H1 (cell line): Measurements from ENCODE around the gene AADAC. TPM values are rescaled to one million over a fixed set of nuclear protein-coding genes. Genes with fewer than 3 reads are reported as not detected.

Experiments used
- CTCF ChIA-PET: fragments of 300-600 bp; sonication (Branson Sonifier 250); formaldehyde crosslinking; loops from one replicate; lab custom pipeline; 2021; ENCODE audit not compliant: partially characterized antibody; lab: Charles Lee
- POLR2A ChIA-PET: fragments of 300-600 bp; sonication (Branson Sonifier 250); formaldehyde crosslinking; loops from one replicate; lab custom pipeline; 2021; ENCODE audit warnings: inconsistent platforms; ENCODE audit not compliant: partially characterized antibody; lab: Charles Lee
- DNase-seq, 2 experiments: peaks; one replicate each; pipeline versions ENCODE4 v3.0.0 to v3.0.0-alpha.2; 2010 to 2022; ENCODE audit warnings: low spot score in 2 of 2, low read depth in 1 of 2, mixed read lengths in 1 of 2
- FAIRE-seq: peaks from 2 replicates; lab custom pipeline; 2011; peaks lifted over from hg19 to GRCh38; lab: Jason Lieb, UNC
- H2AFZ ChIP-seq: 2 replicates; pipeline ENCODE4 v1.8.1; 2012; ENCODE audit warnings: low read length, inconsistent platforms
- H2AK5ac ChIP-seq: 2 replicates; pipeline ENCODE4 v1.6.1; 2013; ENCODE audit warnings: low read depth, low read length
- H2BK120ac ChIP-seq: replicated peaks from 2 replicates; pipeline ENCODE3; 2013; ENCODE audit warnings: low read depth, low read length, inconsistent platforms
- H2BK12ac ChIP-seq: 2 replicates; pipeline ENCODE4 v1.6.1; 2013; ENCODE audit warnings: low read depth, low read length
- H2BK15ac ChIP-seq: 2 replicates; pipeline ENCODE4 v1.6.1; 2013; ENCODE audit warnings: low read length
- H2BK20ac ChIP-seq: 2 replicates; pipeline ENCODE4 v1.6.1; 2013; ENCODE audit warnings: low read length
- H2BK5ac ChIP-seq: 2 replicates; pipeline ENCODE4 v1.6.1; 2013; ENCODE audit warnings: low read depth, low read length
- H3K14ac ChIP-seq: 2 replicates; pipeline ENCODE4 v1.6.1; 2013; ENCODE audit warnings: inconsistent platforms; ENCODE audit not compliant: insufficient read length
- H3K18ac ChIP-seq: 2 replicates; pipeline ENCODE4 v1.6.1; 2013; ENCODE audit warnings: low read length; ENCODE audit errors: extremely low read depth
- H3K23ac ChIP-seq: 2 replicates; pipeline ENCODE4 v1.6.1; 2013; ENCODE audit warnings: inconsistent platforms; ENCODE audit not compliant: insufficient read length
- H3K23me2 ChIP-seq: 2 replicates; pipeline ENCODE4 v1.6.1; 2013; ENCODE audit warnings: low read depth, low read length
- H3K27ac ChIP-seq: 2 replicates; pipeline ENCODE4 v1.6.1; 2011; ENCODE audit warnings: low read depth, low read length, inconsistent platforms
- H3K27me3 ChIP-seq, 4 experiments: replicated peaks in 1 of 4; 1 replicate in 1 of 4; 2 replicates in 3 of 4; pipeline versions ENCODE4 v1.6.1 to v1.8.1; 2011 to 2013; ENCODE audit warnings: low read length in 3 of 4, mild to moderate bottlenecking in 3 of 4, inconsistent platforms in 2 of 4, mixed read lengths in 2 of 4, moderate library complexity in 1 of 4; ENCODE audit not compliant: control insufficient read depth in 3 of 4, insufficient read depth in 3 of 4; ENCODE audit errors: extremely low read depth in 1 of 4
- H3K36me3 ChIP-seq, 4 experiments: 2 replicates each; pipeline versions ENCODE4 v1.6.1 to v1.8.1; 2011 to 2013; ENCODE audit warnings: mild to moderate bottlenecking in 4 of 4, low read length in 3 of 4, moderate library complexity in 2 of 4, control low read depth in 1 of 4, inconsistent platforms in 1 of 4; ENCODE audit not compliant: insufficient read depth in 4 of 4, control insufficient read depth in 2 of 4
- H3K4ac ChIP-seq: replicated peaks from 2 replicates; pipeline ENCODE3; 2013; ENCODE audit warnings: low read length, low read depth, mixed read lengths, inconsistent platforms; ENCODE audit not compliant: insufficient read length
- H3K4me1 ChIP-seq, 4 experiments: replicated peaks in 1 of 4; 1 replicate in 1 of 4; 2 replicates in 3 of 4; pipeline versions ENCODE4 v1.6.1 to v1.8.1; 2011 to 2013; ENCODE audit warnings: low read length in 3 of 4, inconsistent platforms in 2 of 4, mixed read lengths in 1 of 4; ENCODE audit not compliant: insufficient read depth in 4 of 4, control insufficient read depth in 3 of 4
- H3K4me2 ChIP-seq, 2 experiments: 2 replicates each; pipeline versions ENCODE4 v1.6.1 to v1.8.1; 2011 to 2013; ENCODE audit warnings: low read depth in 2 of 2, low read length in 2 of 2, control low read depth in 1 of 2, inconsistent platforms in 1 of 2, mild to moderate bottlenecking in 1 of 2; ENCODE audit not compliant: insufficient read depth in 1 of 2
- H3K4me3 ChIP-seq, 4 experiments: fragments of 200-600, 300-600 bp in 1 of 4; sonication (generic), shearing (Covaris generic), sonication (Bioruptor Twin) in 1 of 4; 2 replicates each; pipeline versions ENCODE4 v1.5.1 to v1.8.1; 2011 to 2016; ENCODE audit warnings: low read length in 4 of 4, low read depth in 3 of 4, control low read depth in 2 of 4, inconsistent platforms in 2 of 4, mild to moderate bottlenecking in 2 of 4, mixed read lengths in 1 of 4, moderate library complexity in 1 of 4; ENCODE audit not compliant: insufficient read depth in 2 of 4; ENCODE audit errors: extremely low read depth in 1 of 4
- H3K56ac ChIP-seq: replicated peaks from 2 replicates; pipeline ENCODE3; 2013; ENCODE audit warnings: low read depth, mild to moderate bottlenecking, mixed read lengths, low read length, inconsistent platforms; ENCODE audit not compliant: insufficient read length
- H3K79me1 ChIP-seq: 2 replicates; pipeline ENCODE4 v1.6.1; 2013; ENCODE audit warnings: low read depth, low read length, control low read depth
- H3K79me2 ChIP-seq, 2 experiments: 2 replicates each; pipeline versions ENCODE4 v1.6.1 to v1.8.1; 2012 to 2013; ENCODE audit warnings: low read length in 2 of 2, mild to moderate bottlenecking in 2 of 2, inconsistent platforms in 1 of 2; ENCODE audit not compliant: insufficient read depth in 2 of 2, control insufficient read depth in 1 of 2
- H3K9ac ChIP-seq, 4 experiments: replicated peaks in 1 of 4; 1 replicate in 1 of 4; 2 replicates in 3 of 4; pipeline versions ENCODE4 v1.6.1 to v1.8.1; 2011 to 2013; ENCODE audit warnings: low read depth in 3 of 4, low read length in 3 of 4, control low read depth in 2 of 4, mild to moderate bottlenecking in 2 of 4, moderate library complexity in 2 of 4, inconsistent platforms in 1 of 4; ENCODE audit errors: extremely low read depth in 1 of 4
- H3K9me3 ChIP-seq, 2 experiments: 2 replicates each; pipeline versions ENCODE4 v1.6.1 to v1.8.1; 2012 to 2013; ENCODE audit warnings: mild to moderate bottlenecking in 2 of 2, moderate library complexity in 2 of 2, control low read depth in 1 of 2, inconsistent platforms in 1 of 2, low read depth in 1 of 2, low read length in 1 of 2, mixed read lengths in 1 of 2; ENCODE audit not compliant: insufficient read depth in 2 of 2
- H4K20me1 ChIP-seq, 2 experiments: replicated peaks in 1 of 2; 2 replicates each; pipeline versions ENCODE3 to v1.8.1; 2011 to 2013; ENCODE audit warnings: inconsistent platforms in 2 of 2, low read length in 2 of 2, mild to moderate bottlenecking in 1 of 2; ENCODE audit not compliant: insufficient read depth in 2 of 2, control insufficient read depth in 1 of 2
- H4K5ac ChIP-seq: 2 replicates; pipeline ENCODE4 v1.6.1; 2013; ENCODE audit warnings: low read length, low read depth, mixed read lengths, inconsistent platforms; ENCODE audit not compliant: insufficient read length
- H4K8ac ChIP-seq: 2 replicates; pipeline ENCODE4 v1.8.0; 2013; ENCODE audit warnings: mild to moderate bottlenecking, moderate library complexity, low read length, inconsistent platforms; ENCODE audit not compliant: insufficient read depth; ENCODE audit errors: extremely low read depth
- H4K91ac ChIP-seq: replicated peaks from 2 replicates; pipeline ENCODE3; 2013; ENCODE audit warnings: low read length, mixed read lengths, inconsistent platforms; ENCODE audit not compliant: insufficient read length
- ASH2L ChIP-seq: fragments of 200-600, 300-600 bp; sonication (generic); IDR thresholded peaks from one replicate; pipeline ENCODE4 v1.7.1; 2017; ENCODE audit warnings: low read length
- CREB1 ChIP-seq: IDR thresholded peaks from 2 replicates; pipeline ENCODE4 v1.6.1; 2012; ENCODE audit warnings: inconsistent platforms
- EGR1 ChIP-seq: IDR thresholded peaks from 2 replicates; pipeline ENCODE4 v1.6.1; 2011; ENCODE audit warnings: low read depth, low read length, borderline replicate concordance
- HDAC2 ChIP-seq, 2 experiments: fragments of 300-600 bp in 1 of 2; sonication (generic) in 1 of 2; IDR thresholded peaks; 2 replicates each; pipeline ENCODE4 v1.6.1; 2011 to 2012; ENCODE audit warnings: low read depth in 2 of 2, low read length in 2 of 2, mild to moderate bottlenecking in 2 of 2, moderate library complexity in 2 of 2, borderline replicate concordance in 1 of 2, inconsistent platforms in 1 of 2
- MAFK ChIP-seq: IDR thresholded peaks from 2 replicates; pipeline ENCODE4 v1.6.1; 2012; ENCODE audit warnings: low read depth, mild to moderate bottlenecking, improper control_type of control experiment, low read length
- MAX ChIP-seq: IDR thresholded peaks from 2 replicates; pipeline ENCODE4 v1.6.1; 2012; ENCODE audit warnings: inconsistent platforms
- PHF8 ChIP-seq: fragments of 200-600 bp; sonication (generic); conservative IDR thresholded peaks from 2 replicates; pipeline ENCODE4 v1.7.1; 2012; ENCODE audit warnings: low read depth, mild to moderate bottlenecking, inconsistent platforms, low read length, moderate library complexity
- RXRA ChIP-seq: IDR thresholded peaks from 2 replicates; pipeline ENCODE4 v1.6.1; 2011; ENCODE audit warnings: low read depth, mild to moderate bottlenecking, low read length, moderate library complexity; ENCODE audit not compliant: insufficient read depth
- SIX5 ChIP-seq: IDR thresholded peaks from 2 replicates; pipeline ENCODE4 v1.6.1; 2011; ENCODE audit warnings: mild to moderate bottlenecking, low read depth, low read length
- SRF ChIP-seq: IDR thresholded peaks from 2 replicates; pipeline ENCODE4 v1.6.1; 2011; ENCODE audit warnings: mild to moderate bottlenecking, low read depth, low read length, moderate library complexity
- SUZ12 ChIP-seq: fragments of 200-600 bp; sonication (generic); IDR thresholded peaks from 2 replicates; pipeline ENCODE4 v1.6.1; 2012; ENCODE audit warnings: mild to moderate bottlenecking, inconsistent platforms, low read length, moderate library complexity, mixed read lengths
- TEAD4 ChIP-seq: IDR thresholded peaks from 2 replicates; pipeline ENCODE4 v1.6.1; 2012; ENCODE audit warnings: low read depth, low read length, inconsistent platforms, mixed read lengths
- ZNF274 ChIP-seq: IDR thresholded peaks from 2 replicates; pipeline ENCODE4 v1.7.0; 2012; ENCODE audit warnings: low read length, borderline replicate concordance; ENCODE audit errors: extremely low read depth
- WGBS, 2 experiments: shearing (Covaris generic) in 1 of 2; methylation state at CpG; one replicate each; pipeline versions ENCODE4 v1.1.6 to v1.1.7; 2013 to 2015; ENCODE audit warnings: low lambda C conversion rate in 2 of 2, mixed read lengths in 2 of 2, inconsistent platforms in 1 of 2, low coverage in 1 of 2, missing lambda C conversion rate in 1 of 2; ENCODE audit not compliant: insufficient replicate concordance in 2 of 2, insufficient coverage in 1 of 2, insufficient read length in 1 of 2; ENCODE audit errors: extremely low coverage in 1 of 2, missing lambda C conversion rate in 1 of 2; 5-methylcytosine and 5-hydroxymethylcytosine counted together
- polyA plus RNA-seq, 7 experiments: library from polyadenylated mRNA; depleted of rRNA in 3 of 7; stranded (reverse) in 5 of 7; unstranded in 2 of 7; fragments of >200 nt in 5 of 7; fragments of 200-250 nt in 2 of 7; gene quantifications; 1 replicate in 5 of 7; 2 replicates in 1 of 7; 4 replicates in 1 of 7; pipeline versions ENCODE4 v1.2.1 to v1.2.3, GENCODE V29; 2011 to 2013; ENCODE audit warnings: missing spikeins in 2 of 7, mixed read lengths in 2 of 7
- total RNA-seq: library from RNA; stranded (reverse); fragmentation: NEBNext Ultra II Directional; extraction: Animal tissue kit (Norgen Biotek cat#: 25700); gene quantifications from 2 replicates; pipeline ENCODE4 v1.2.1, GENCODE V29; 2021

The AADAC gene
- total and polyA plus RNA-seq, 2 of the 8 experiments (the other 6 are each of a cell fraction or from before 2014, with no cell fraction given), result not detected

GRCh38 chr3:151827816-151828215, 13.9 kb downstream of the AADAC start:
- H3K27ac ChIP-seq, result no peak overlapping the region
- no peak overlapping the region for H3K9ac ChIP-seq
- no peak overlapping the region for H3K18ac ChIP-seq
- no peak for FAIRE-seq
- H2AFZ ChIP-seq, result no peak overlapping the region
- H2BK120ac ChIP-seq, result no peak overlapping the region
- H4K8ac ChIP-seq, result no peak overlapping the region
- H2BK15ac ChIP-seq, result no peak overlapping the region
- no peak overlapping the region for H3K4me3 ChIP-seq
- H3K14ac ChIP-seq, result no peak overlapping the region
- no peaks in the 10 kb centered on the region for H3K79me1 ChIP-seq
- no peaks in the 10 kb centered on the region for H3K79me2 ChIP-seq
- ChIA-PET POLR2A (no interaction called here), CTCF (interaction anchor here (1.3 to 2.3 kb wide), 2 partner anchors 10 to 11 kb away, joined by 3 to 12 read pairs; no protein-coding TSS in a partner anchor)
- no peak for DNase-seq
- H4K5ac ChIP-seq, result no peak overlapping the region
- no peak overlapping the region for H4K91ac ChIP-seq
- no peak overlapping the region for H3K4me2 ChIP-seq
- H2BK5ac ChIP-seq, result no peak overlapping the region
- H2BK12ac ChIP-seq, result no peak overlapping the region
- no peak overlapping the region for H3K4ac ChIP-seq
- H2BK20ac ChIP-seq, result no peak overlapping the region
- H3K4me1 ChIP-seq, result no peaks in the 10 kb centered on the region
- H4K20me1 ChIP-seq, result no peaks in the 10 kb centered on the region
- no peak overlapping the region for H3K56ac ChIP-seq
- no peaks in the 10 kb centered on the region for H3K9me3 ChIP-seq
- H3K36me3 ChIP-seq, result no peaks in the 10 kb centered on the region
- WGBS, 2 experiments, result 100% methylated on average over 3 of the region's 3 CpGs; no CpG with 5 or more reads in 1 of the 2 experiments
- no peaks in the 10 kb centered on the region for H3K27me3 ChIP-seq
- TF ChIP-seq SRF (no peak), PHF8 (no peak), TEAD4 (no peak), EGR1 (no peak), MAFK (no peak), HDAC2 (IDR thresholded peaks at IDR 0.05; ENCODE audit: borderline replicate concordance in 1 of 2, low read depth in 2 of 2, low read length in 2 of 2) (no peak), CREB1 (no peak), ASH2L (no peak), ZNF274 (no peak), SIX5 (no peak), RXRA (no peak), SUZ12 (no peak), MAX (no peak)
- H2AK5ac ChIP-seq, result no peak overlapping the region
- no peak overlapping the region for H3K23ac ChIP-seq
- H3K23me2 ChIP-seq, result no peaks in the 10 kb centered on the region
